ENCODE results near the gene ZCCHC4.

DNA sequence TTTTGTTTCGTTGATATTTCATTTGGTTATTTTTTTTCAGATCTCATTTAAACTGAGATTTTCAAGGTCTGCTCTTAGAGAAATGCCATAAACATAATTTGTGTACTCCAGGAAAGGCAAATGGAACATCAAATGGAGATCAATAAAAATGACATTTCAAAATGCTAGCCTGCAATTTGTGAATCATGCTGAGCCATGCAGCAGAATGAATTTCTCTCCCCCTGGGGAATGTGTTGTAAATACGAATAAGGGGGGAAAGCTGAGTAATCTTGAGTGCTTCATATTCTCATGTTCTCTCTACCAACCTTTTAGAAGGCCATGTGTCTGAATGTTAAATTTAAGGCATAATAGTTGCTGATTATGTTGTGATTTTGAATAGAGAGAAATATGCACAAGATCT, 7.8 kb downstream of the ZCCHC4 start:
- TF ChIP-seq, protein P1, sequence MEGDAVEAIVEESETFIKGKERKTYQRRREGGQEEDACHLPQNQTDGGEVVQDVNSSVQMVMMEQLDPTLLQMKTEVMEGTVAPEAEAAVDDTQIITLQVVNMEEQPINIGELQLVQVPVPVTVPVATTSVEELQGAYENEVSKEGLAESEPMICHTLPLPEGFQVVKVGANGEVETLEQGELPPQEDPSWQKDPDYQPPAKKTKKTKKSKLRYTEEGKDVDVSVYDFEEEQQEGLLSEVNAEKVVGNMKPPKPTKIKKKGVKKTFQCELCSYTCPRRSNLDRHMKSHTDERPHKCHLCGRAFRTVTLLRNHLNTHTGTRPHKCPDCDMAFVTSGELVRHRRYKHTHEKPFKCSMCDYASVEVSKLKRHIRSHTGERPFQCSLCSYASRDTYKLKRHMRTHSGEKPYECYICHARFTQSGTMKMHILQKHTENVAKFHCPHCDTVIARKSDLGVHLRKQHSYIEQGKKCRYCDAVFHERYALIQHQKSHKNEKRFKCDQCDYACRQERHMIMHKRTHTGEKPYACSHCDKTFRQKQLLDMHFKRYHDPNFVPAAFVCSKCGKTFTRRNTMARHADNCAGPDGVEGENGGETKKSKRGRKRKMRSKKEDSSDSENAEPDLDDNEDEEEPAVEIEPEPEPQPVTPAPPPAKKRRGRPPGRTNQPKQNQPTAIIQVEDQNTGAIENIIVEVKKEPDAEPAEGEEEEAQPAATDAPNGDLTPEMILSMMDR (IDR thresholded peaks at IDR 0.05; ENCODE audit: low read depth, low read length, poor library complexity, severe bottlenecking): no peak
- TF ChIP-seq EZH2phosphoT487 (IDR thresholded peaks at IDR 0.05; ENCODE audit: borderline replicate concordance, low read length): no peak
